ENCODE data around the gene NPEPL1. TPM values are rescaled to one million over a fixed set of nuclear protein-coding genes. Genes with fewer than 3 reads are reported as not detected.

The NPEPL1 gene
- total and polyA plus RNA-seq, 10 of the 15 experiments (the other 5 are each of a cell fraction or from before 2014, with no cell fraction given) = 0.08 to 21.3 (median 10.2) TPM

DNA sequence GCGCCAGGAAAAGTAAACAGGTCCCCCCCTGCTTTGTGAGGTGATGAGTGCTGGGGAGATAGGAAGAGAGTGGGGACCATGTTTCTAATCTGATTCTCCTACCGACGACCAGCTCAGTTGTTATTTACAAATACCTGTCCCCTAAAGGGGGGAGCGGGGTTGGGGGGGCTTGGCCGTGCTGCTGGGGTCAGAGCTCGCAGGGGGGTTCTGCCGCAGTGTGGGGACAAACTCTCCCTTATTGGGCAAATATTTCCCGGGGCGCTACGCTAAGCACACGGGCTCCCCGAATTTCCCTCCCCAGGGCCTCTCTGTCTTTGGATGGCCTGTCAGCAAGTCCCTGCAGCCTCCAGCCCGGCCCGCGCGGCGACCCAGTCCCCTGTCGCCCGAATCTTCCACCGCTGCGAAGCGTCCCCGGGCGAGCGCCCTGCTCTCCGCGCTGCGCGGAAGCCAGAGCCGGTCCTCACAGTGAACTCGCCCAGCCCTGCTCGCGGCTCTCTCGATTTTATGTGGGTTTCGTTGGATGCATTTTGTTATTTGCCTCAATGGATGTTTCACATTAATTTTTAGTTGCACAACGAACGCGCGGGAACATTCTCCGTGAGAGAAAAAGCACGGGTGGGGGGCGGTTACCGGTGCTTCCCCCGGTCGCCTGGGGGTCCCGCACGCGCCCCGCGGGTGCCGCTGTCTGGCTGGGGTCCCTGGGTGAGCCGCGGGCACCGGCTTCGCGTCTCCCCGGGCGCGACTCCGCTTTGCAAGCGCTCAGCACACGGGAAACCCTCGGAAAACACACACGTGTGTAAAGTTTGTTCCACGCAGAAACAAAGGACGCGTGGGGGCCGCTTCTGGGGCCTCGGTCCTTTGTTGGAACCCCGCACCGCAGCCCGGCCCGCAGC lies 43.1 kb upstream of the NPEPL1 start:
- Histone ChIP-seq H3K9me3 (replicated peaks; ENCODE audit: control insufficient read depth, insufficient read depth, low read length) (no peaks in the 10 kb centered on the region), H3K4me3 (peak overlapping the region; percentile 92), H3K4me2 (ENCODE audit: control insufficient read depth, insufficient read depth) (peak overlapping the region; percentile 93), H3K27ac (ENCODE audit: control insufficient read depth, insufficient read depth) (peak overlapping the region; percentile 93; the same call in 1 of the 2 replicates), H4K20me1 (ENCODE audit: control insufficient read depth, insufficient read depth) (no peaks in the 10 kb centered on the region), H3K9ac (ENCODE audit: control insufficient read depth, insufficient read depth, low read length) (peak overlapping the region; percentile 95), H3K4me1 (ENCODE audit: control insufficient read depth, insufficient read depth, low read length) (no peaks in the 10 kb centered on the region; the same call in 1 of the 2 replicates), H3K79me2 (ENCODE audit: control insufficient read depth, insufficient read depth, low read length) (peaks cover 37% of the 10 kb centered on the region), H3K36me3 (ENCODE audit: control insufficient read depth in 2 of 2, insufficient read depth in 2 of 2, low read length in 1 of 2) (no peaks in the 10 kb centered on the region), H2AFZ (ENCODE audit: control insufficient read depth, low read depth, low read length) (peak overlapping the region; percentile 79), H3K27me3 (replicated peaks in 1 of 2; ENCODE audit: control insufficient read depth in 2 of 2, insufficient read depth in 2 of 2, low read length in 1 of 2) (no peaks in the 10 kb centered on the region)
- no peak for ATAC-seq
- FAIRE-seq = no peak
- no TSS peak for BruUV-seq (replicated peaks)
- CTCF ChIA-PET = interaction anchor here (0.7 to 1.3 kb wide), 2 partner anchors 404 to 569 kb away, joined by 3 to 4 read pairs; no protein-coding TSS in a partner anchor
- 7% methylated on average over 71 of the region's 73 CpGs for WGBS (ENCODE audit: insufficient coverage, insufficient replicate concordance, low lambda C conversion rate, missing lambda C conversion rate)
- TF ChIP-seq NBN (IDR thresholded peaks at IDR 0.05) = no peak
- no peak for TF ChIP-seq TARDBP (IDR thresholded peaks at IDR 0.05; ENCODE audit: borderline replicate concordance)
- TF ChIP-seq BMI1 (IDR thresholded peaks at IDR 0.05; ENCODE audit: borderline replicate concordance) = peak; percentile 82; the same call in 1 of the 2 replicates
- TF ChIP-seq CREM (IDR thresholded peaks at IDR 0.05; ENCODE audit: low read depth) = no peak
- no peak for TF ChIP-seq CEBPB (IDR thresholded peaks at IDR 0.05; ENCODE audit: borderline replicate concordance in 1 of 2, low read depth in 2 of 2, low read length in 2 of 2)
- no peak for TF ChIP-seq SREBF1 (IDR thresholded peaks at IDR 0.05; ENCODE audit: low read length)
- TF ChIP-seq CUX1 (IDR thresholded peaks at IDR 0.05; ENCODE audit: insufficient replicate concordance, low read depth, low read length) = no peak
- TF ChIP-seq, protein P1, sequence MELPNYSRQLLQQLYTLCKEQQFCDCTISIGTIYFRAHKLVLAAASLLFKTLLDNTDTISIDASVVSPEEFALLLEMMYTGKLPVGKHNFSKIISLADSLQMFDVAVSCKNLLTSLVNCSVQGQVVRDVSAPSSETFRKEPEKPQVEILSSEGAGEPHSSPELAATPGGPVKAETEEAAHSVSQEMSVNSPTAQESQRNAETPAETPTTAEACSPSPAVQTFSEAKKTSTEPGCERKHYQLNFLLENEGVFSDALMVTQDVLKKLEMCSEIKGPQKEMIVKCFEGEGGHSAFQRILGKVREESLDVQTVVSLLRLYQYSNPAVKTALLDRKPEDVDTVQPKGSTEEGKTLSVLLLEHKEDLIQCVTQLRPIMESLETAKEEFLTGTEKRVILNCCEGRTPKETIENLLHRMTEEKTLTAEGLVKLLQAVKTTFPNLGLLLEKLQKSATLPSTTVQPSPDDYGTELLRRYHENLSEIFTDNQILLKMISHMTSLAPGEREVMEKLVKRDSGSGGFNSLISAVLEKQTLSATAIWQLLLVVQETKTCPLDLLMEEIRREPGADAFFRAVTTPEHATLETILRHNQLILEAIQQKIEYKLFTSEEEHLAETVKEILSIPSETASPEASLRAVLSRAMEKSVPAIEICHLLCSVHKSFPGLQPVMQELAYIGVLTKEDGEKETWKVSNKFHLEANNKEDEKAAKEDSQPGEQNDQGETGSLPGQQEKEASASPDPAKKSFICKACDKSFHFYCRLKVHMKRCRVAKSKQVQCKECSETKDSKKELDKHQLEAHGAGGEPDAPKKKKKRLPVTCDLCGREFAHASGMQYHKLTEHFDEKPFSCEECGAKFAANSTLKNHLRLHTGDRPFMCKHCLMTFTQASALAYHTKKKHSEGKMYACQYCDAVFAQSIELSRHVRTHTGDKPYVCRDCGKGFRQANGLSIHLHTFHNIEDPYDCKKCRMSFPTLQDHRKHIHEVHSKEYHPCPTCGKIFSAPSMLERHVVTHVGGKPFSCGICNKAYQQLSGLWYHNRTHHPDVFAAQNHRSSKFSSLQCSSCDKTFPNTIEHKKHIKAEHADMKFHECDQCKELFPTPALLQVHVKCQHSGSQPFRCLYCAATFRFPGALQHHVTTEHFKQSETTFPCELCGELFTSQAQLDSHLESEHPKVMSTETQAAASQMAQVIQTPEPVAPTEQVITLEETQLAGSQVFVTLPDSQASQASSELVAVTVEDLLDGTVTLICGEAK (IDR thresholded peaks at IDR 0.05; ENCODE audit: borderline replicate concordance) = no peak
- 0 out of 2 replicates have a peak, but pooled peaks have one; percentile 28 for TF ChIP-seq IKZF1 (conservative IDR thresholded peaks at IDR 0.05)
- no peak for TF ChIP-seq SIX5 (IDR thresholded peaks at IDR 0.05; ENCODE audit: low read depth, low read length, severe bottlenecking)
- no peak for TF ChIP-seq YBX1 (IDR thresholded peaks at IDR 0.05)
- no peak for TF ChIP-seq NR2F1 (conservative IDR thresholded peaks at IDR 0.05)
- TF ChIP-seq GATAD2B (conservative IDR thresholded peaks at IDR 0.05; ENCODE audit: low read depth) = 0 out of 2 replicates have a peak, but pooled peaks have one; percentile 56
- RAD21 ChIA-PET (ENCODE audit: unreplicated experiment) = interaction anchor here (2.0 to 2.2 kb wide), 2 partner anchors 168 to 191 kb away, joined by 7 to 9 read pairs; no protein-coding TSS in a partner anchor
- POLR2A ChIA-PET = no interaction called here
- SMC1A ChIA-PET (ENCODE audit: uncharacterized antibody, unreplicated experiment) = interaction anchor here (2.0 kb wide), 1 partner anchor 168 kb away, joined by 7 read pairs; no protein-coding TSS in a partner anchor
- DNase-seq (ENCODE audit: low read depth, low spot score) = no peak
- intact Hi-C loops (cut with micrococcal nuclease; ENCODE audit: unreplicated experiment) = loop anchor here (2.0 to 10.0 kb wide), 6 partner anchors 43 to 385 kb away; partner anchors contain the start of genes ATP5F1E, GNAS, GNAS-AS1 and NELFCD
- in situ Hi-C loops (cut with MboI) = loop anchor here (10.0 to 25.0 kb wide), 4 partner anchors 187 to 1262 kb away; partner anchors contain the start of genes PRELID3B and RBM38

Measured in GM12878 (cell line).